GM19372 (cell line): ENCODE measurements around the gene CNTRL.
"Not testable (repeated sequence)": the region's sequence is repeated elsewhere in the genome, so short reads cannot be mapped to it uniquely, and the experiment has no call there.

ENCODE experiments used
- ATAC-seq: cut with Tn5 transposase; IDR thresholded peaks from one replicate; pipeline ENCODE4 v1.9.1; 2021; ENCODE audit warnings: mild to moderate bottlenecking, low read depth, moderate library complexity; ENCODE audit not compliant: unreplicated experiment

CNTRL gene

DNA sequence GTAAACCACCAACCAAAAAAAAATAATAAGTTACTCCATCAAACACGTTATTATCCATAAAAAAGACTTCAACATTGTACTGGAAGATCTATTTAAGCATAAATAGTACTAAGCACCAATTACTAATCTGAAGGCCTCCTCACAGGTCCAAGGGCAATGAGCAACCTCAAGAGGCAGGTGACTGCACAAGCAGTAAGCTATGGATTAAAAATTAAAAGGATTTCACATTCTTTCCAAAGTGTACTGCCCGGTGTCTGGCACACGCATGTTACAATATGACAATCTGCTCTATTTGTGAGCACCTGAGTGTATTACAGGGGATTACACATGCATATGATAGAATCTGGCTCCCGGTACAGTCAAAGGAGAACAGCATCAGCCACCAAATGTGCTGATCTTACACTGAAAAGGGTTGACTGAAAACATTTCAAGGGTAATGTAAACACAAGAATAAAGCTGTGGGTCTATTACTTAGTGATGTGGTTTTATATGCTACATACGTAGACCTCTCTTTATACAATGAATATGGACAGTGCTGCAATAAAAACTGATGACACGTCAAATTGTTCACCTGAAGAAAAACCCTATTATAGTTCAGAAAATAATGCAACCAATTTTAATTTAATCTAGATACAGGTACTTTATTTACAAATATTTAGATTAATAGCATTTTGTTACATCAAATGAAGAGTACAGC lies 104.1 kb downstream of the CNTRL start:
- no peak for ATAC-seq

DNA sequence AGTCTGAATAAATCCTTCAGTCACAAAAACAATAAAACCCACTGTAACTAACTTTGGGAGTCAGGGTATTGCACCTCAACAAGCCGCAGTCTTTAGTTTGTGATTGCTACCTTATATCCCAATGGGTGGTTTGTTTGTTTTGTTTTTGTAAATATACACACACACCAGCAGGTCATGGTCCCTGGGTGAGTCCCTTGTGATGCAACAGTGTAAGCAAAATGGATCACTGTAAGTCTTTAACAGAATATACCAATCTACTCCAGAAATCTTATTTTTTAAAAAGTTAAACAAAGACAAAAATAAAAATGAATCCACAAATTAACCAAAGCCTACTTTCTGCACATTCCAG lies 104.6 kb downstream of the CNTRL start:
- not testable (repeated sequence) for ATAC-seq

DNA sequence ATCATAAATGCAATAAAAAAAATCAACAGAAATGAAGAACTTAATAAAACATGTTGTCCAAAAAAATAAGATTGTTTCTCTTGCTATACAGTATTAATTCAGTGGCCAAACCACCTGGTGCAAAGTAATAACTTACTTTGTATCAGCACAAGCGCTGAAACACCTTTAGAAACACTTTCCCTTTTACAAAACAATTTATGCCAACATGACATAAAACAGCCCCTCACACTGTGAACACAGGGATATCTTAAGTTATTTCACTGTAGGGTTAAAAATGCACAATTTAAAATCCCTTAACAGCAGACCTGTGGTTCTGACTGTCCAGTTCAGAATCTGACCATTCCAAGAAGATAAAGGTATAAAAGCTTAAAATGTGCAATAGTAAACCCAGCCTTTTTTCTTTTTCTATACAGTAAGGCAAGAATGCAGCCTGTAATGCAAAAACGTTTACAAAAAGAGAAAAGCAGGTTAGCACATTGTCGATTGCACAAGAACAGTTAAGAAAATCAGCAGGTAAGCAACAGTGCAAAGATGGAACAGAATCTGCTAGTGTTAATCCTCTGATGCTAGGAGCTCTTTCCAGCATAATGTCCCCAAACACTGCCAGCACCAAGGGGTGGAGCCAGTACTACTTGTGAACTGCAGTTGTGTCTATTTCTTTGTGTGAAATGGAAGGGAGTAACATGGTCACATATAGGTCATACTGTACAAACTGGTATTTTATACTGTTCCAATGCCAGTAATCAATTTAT lies 105.4 kb downstream of the CNTRL start:
- no peak for ATAC-seq

DNA sequence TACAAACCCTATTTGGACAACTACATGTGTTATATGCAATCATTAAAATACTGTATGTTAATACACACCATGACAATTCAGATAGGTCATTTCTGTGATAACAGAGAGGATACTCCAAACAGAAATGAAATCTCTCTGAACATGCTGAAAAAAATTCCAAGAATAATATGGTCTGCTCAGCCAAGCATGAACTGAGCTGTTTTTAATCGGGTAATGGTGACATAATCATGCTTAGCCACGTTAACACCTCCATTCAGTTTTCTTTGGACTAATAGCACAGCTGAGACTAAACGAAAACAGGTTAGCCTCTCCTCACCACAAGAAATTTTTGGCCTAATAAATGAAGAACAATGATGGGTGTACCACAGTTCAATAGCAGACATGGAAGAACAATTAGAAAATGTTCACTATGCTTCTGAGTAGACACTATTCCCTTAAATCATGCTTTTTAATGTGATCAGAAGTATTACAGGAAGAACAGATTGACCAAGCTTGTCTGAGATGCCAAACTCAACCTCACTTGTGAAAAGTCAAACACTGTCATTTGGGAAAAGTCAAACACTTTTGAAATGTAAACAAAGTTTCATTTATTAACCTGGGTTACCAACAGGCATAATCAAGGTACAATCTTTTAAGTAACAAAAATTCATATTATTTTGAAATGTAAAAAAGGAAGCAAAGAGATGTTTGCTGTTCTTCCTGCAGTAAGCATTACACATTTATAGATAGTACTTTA lies 107.5 kb downstream of the CNTRL start:
- ATAC-seq: no peak

DNA sequence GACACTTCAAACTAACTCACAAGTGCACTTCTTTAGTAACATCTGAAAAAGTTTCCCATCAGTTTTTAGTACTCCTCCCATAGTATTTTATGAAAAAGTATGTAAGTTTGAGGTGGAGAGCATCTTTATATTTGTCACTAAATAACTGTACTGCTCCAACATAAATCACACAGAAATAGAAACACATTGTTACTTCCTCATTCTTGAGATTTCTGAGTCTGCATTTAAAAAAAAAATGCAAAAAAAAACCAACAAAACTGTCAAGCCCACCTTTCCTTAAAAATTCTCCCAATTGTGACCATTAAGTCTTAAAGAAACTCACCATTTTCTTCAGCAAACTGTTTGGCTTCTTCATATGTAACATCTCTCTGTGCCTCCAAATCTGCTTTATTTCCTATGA lies 108.2 kb downstream of the CNTRL start:
- no peak for ATAC-seq

DNA sequence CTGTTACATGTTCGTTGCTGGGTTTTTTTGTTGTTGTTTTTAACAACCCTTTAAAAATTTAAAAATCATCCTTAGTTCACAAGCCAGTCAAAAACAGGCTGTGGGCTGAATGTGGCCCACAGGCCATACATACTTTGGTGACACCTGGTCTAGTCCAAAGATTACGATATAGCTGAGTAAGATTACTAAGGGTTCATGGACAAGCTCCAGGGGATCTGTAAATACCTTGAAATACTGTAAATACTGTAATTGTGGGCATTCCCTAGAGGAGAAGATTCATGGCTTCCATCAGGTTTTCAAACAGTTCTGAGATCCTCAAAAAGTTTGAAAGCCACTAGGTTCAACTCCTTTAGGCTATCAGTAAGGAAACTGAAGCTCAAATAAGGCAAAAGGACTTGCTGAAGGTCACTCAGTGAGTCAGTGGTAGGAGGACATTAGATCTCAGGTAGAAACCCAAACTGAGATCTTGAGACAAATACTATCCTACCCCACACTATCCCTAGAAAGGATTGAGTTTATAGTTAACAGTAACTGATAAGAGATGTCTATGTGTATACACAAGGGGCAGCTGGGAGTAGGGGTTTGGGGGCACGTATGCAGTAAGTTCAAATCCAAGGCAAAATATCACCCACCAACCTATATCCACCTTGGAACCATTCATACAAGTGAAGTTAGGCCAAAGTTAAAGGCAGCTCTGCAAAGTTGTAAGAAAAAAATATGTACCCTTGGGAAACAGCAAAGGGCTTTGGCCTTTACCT lies 109.1 kb downstream of the CNTRL start:
- ATAC-seq: no peak

DNA sequence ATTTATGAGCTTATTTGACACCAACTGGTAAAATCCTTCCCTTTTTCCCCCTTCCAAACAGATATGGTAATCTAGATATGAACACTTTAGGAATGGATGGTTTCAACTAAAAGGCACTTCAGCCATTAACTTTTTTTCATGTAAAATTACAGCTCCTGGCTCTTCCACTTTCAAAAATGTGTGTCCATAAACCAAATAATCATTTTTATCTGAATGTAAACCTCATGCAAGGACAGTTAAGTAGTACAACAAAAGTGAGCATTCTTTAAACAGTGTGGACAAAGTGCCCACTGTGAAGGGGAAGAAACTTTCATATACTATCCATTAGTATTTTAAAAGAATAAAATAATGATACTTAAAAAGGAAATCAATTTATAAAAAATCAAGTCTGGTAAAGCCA lies 109.7 kb downstream of the CNTRL start:
- no peak for ATAC-seq

DNA sequence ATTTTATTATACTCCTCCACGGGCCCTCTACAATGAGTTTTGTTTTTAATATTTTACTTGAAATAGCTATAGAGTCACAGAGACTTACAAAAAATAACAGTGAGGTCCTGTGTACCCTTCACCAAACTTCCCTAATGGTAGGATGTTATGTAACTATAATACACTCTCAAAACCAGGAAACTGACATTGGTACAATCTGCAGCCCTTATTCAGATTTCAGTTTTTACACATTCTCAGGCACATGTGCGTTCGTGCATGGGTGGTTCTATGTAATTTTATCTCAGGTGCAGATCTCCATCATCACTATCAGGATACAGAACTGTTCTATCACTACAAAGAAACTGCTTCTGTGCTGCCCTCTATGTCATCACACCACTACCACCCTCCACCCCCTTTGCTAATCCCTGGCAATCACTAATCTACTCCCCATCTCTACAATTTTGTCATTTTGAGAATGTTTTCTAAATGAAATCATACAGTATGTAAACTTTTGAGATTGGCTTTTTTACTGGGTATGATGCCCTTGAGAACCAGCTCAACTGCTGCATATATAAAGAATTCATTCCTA lies 110.5 kb downstream of the CNTRL start:
- no peak for ATAC-seq

DNA sequence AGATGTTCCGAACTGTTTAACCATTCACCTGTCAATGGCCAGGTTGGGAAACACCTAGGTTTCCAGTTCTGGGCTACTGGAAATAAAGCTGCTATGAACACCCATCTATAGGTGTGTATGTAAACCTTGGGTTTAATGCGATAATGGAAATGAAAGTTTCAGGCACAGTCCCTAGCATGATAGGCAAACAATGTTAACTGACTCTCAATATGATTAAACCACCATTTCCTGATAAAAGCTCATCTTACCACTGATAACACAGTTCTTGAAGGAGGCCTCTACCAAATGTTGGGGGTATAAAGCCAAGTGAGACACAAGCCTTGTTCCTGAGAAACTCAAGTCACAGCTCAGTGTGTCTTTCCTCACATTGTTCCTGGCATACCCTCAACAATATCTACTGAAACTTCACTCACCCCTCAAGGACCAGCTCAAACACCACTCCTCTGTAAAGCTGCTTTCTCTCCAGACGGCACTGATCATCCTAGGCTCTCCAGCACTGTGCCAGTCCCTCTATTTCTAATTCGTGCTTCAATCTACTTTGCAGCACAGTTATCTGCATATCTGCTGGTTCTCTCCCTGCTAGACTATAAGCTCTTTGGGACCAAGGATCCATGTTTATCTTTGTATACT lies 111.1 kb downstream of the CNTRL start:
- no peak for ATAC-seq

DNA sequence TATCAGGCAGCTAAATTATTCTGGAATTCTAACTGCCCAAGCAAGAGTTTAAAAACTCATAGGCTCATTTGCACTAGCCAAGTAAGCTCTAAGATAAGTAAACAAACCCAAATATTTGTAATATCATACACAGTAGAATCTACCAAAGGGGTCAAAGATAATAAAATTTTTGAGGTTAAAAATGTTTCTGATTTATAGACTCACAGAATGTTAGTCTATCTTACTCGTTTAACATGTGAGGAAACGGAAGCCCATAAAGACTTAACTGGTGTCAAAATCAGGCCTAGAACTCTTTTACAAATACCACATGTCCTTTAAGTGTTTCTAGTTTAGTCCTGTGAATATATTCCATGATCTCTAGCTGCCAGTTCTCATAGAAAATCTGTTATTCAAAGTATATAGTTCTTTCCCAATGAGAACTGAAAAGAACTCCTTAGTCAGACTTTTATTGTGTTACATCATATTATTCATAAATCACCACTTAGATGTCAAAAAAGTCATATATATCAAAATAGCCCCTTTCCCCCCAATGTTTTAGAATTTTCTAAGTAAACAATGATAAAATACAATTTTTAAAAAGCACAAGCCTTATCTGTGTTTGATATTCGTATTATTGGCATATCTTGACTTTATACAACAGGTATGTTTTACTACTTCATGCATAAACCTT lies 113.0 kb downstream of the CNTRL start:
- ATAC-seq: no peak

DNA sequence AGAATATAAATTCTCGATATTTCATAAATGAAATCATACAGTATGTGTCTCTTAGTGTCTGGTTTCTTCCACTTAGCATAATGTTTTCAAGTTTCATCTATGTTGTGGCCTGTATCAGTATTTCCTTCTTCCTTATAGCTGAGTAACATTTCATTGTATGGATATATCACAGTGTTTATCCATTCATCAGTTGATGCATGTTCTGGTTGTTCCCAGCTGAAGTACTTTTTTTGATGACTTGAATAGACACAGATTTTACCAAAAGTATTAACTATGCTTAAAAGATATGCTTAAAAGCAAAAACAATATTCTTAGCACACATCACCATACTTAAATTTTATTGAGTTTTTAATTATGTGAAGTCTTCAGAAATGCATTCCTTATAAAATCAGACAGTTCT lies 114.3 kb downstream of the CNTRL start:
- ATAC-seq: no peak

DNA sequence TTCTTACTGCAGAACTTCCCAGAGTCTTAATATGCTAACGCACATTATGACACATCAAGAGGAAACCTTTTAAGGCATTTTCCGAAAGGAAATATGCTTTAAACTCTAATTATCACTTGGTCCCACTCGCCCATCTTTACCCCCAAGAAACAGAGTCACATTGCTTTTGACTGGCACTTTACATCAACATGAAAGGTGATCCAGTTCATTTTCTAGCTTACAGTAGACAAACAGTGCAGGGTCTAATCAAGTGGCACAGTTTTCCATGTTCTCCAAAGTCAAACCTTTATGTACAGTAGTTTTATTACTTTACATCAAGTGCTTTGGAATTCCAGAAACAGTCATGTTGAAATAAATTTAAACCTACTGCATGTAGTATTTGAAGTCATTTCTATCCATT lies 114.9 kb downstream of the CNTRL start:
- ATAC-seq: no peak

DNA sequence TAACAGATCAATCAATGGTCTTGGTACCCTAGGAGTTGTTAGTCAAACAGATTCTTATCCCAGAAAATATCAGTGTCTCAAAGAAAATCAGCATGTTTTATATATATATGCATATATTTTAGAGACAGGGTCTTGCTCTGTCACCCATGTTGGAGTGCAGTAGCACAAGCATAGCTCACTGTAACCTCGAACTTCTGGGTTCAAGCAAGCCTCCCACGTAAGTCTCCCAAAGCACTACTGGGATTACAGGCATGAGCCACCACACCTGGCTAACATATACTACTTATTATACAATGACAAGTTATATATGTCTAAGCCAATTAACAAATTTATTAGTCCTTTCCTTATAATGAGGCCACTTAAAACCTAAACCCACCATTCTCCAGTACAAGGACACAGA lies 116.5 kb downstream of the CNTRL start:
- ATAC-seq: no peak

DNA sequence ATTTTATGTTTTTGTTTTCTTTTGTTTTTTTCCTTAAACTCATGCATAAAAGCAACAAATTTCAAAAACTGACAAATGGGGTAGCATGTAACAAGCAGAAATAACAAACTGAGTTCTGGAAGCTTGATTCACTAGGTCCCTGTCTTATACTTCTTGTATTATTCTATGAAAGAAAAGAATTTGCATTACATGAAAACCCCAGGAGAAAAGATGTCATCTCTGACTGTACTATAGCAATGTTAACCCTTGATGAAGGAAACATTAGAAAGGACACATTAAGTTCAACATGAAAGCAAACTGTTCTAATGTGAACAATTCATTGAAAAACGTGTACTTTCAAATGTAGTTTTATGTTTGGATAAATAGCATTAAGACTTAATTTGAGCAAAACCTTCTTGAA lies 117.8 kb downstream of the CNTRL start:
- ATAC-seq: no peak

DNA sequence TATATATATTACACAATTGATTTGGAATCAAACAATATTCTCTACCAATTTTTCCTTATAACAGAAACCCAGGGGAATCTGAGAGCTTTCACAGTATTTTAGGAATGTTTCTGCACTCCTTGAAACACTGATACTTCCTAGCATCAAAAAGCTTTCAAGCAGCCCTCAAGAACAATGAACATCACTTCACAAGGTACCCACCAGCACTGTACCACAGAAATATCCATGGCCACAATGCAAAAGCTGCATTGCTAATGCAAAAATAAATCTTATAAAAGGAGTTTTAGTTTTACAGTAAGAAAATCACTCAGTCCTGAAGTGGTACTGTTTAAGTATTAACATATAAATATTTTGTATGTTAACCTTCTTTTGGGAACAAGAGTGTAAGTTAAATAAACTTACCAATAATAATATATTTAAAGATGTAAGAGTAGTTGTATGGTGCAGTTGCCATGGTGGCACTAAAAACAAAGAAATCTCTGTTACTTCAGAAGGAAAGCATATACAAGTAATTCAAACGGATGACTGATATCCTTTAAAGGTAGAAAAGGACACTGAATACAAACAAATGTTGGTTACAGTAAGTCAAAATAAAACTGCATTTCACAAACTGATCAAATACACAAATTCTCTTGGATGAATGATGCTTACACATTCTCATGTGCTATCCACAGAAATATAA lies 118.3 kb downstream of the CNTRL start:
- no peak for ATAC-seq

DNA sequence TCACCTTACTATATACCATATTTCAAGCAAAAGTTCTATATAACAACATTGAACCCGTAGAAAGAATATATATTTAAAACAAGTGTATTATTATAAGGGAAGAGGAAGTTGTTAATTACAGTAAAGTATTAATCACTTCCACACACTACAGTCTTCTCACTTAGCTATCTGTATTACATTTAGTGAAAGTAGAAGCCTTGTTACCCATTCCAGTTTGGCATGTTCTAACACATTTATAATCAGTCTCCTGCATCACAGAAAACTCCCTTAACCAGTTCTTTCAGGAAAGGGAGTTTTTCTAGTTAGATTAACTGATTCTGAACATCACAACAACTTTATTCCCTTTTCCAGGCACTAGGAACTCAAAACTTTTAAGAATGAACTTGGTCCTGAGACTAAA lies 120.0 kb downstream of the CNTRL start:
- ATAC-seq: no peak

DNA sequence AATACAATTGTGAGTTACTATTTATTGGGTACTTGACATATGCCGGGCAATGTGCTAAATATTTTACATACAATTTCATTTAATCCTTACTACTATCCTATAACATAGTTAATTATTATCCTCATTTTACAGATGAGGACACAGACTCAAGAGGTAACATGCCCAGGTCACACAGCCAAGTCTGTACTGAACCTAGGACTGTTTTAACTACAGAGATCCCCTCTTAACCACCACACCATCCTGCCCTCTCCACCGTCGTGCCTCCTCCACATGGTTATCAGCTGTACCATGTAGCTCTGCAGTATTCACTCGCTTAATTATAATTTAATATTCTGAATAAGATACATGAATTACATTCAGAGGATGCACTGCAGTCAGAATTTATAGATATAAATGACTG lies 121.6 kb downstream of the CNTRL start:
- no peak for ATAC-seq

DNA sequence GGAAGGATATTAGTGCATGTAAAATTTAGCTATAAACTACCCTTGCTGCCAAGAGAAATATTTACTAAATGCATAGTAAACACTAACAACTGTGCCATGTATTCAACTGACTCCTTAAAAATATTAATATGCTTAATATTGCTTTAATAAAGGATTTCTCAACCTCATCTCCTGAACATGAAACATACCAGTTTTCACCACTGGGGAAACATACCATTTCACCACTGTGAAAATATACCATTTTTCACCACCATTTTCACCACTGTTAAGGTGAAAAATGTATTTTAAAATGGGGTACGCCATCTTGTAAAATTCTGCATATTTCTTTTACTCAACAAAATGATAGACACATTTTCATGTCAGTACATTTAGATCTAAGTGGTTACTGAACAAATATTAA lies 122.4 kb downstream of the CNTRL start:
- ATAC-seq: no peak

DNA sequence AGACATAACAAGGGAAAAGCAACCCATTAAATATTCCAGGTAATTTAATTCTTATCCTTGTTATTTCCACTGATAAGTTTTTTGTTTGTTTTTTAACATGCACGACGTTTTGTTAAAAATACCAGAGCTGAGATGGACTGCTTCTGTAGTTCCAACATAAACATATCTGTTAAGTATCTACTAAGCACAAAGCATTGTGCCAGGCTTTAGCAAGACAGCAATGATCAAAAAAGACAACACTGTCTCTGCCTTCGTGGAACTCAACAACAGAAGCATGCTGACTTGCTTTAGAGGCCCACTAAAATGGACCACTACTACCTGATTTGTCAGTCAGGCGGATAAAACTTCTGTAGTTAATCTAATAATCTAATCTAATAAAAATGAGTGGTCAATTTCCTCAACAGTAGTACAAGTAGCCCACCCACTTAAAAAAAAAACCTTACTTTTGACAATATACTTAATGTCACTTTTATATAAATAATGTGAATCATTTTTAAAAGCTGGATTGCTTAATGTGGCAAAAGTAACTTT lies 123.8 kb downstream of the CNTRL start:
- no peak for ATAC-seq
